ENCODE measurements around the gene MLXIP. TPM values are rescaled to one million over a fixed set of nuclear protein-coding genes. Genes with fewer than 3 reads are reported as not detected.

Gene MLXIP
- total and polyA plus RNA-seq, 2 donors (not counting 3 experiments of a cell fraction or from before 2014, with no cell fraction given): 22.0 to 72.5 TPM

- no peaks in the 10 kb centered on the region for H3K9me1 ChIP-seq (replicated peaks; ENCODE audit: control insufficient read depth, extremely low read depth, insufficient read depth, low read length)
- H3K9ac ChIP-seq (replicated peaks; ENCODE audit: extremely low read depth, insufficient read depth, low read length): no peak overlapping the region
- BruUV-seq (replicated peaks): no TSS peak
- ChIA-PET POLR2A (no interaction called here), CTCF (interaction anchor here (1.3 to 1.7 kb wide), 2 partner anchors 11 to 49 kb away, joined by 8 to 9 read pairs; no protein-coding TSS in a partner anchor)
- H3K36me3 ChIP-seq (ENCODE audit: control insufficient read depth in 2 of 2, extremely low read depth in 1 of 2, insufficient read depth in 2 of 2, low read length in 2 of 2): peaks cover 0 to 30% of the 10 kb centered on the region in 2 experiments
- no peak for FAIRE-seq
- no peak overlapping the region for H3K27ac ChIP-seq (ENCODE audit: insufficient read depth, low read depth, low read length)
- H3K4me3 ChIP-seq (replicated peaks in 1 of 3; ENCODE audit: insufficient read depth in 1 of 3, low read depth in 1 of 3, low read length in 3 of 3): no peak overlapping the region
- no peak for DNase-seq (ENCODE audit: low read depth, low spot score)
- dilution Hi-C loops (cut with MboI; ENCODE audit: extremely low pct_ligation_motif_present, low sequenced_read_pairs): no loop called here
- H3K9me3 ChIP-seq (replicated peaks; ENCODE audit: control insufficient read depth, insufficient read depth, low read length): no peaks in the 10 kb centered on the region
- no peak overlapping the region for H2AFZ ChIP-seq (ENCODE audit: low read depth, low read length)
- no peaks in the 10 kb centered on the region for H3K4me1 ChIP-seq (ENCODE audit: control insufficient read depth, extremely low read depth, insufficient read depth, low read length)
- H3K4me2 ChIP-seq (ENCODE audit: insufficient read depth, low read length): no peak overlapping the region
- H3K79me2 ChIP-seq (ENCODE audit: control insufficient read depth, insufficient read depth, low read length): no peaks in the 10 kb centered on the region
- no peaks in the 10 kb centered on the region for H3K27me3 ChIP-seq (ENCODE audit: control insufficient read depth in 2 of 2, insufficient read depth in 2 of 2, low read length in 2 of 2)
- TF ChIP-seq POLR2A (IDR thresholded peaks at IDR 0.05; ENCODE audit: low read depth, low read length): no peak
- TF ChIP-seq JUN (IDR thresholded peaks at IDR 0.05; ENCODE audit: borderline replicate concordance, insufficient read depth, insufficient read length, low read depth): no peak
- no peak for TF ChIP-seq POLR2AphosphoS5 (IDR thresholded peaks at IDR 0.05; ENCODE audit: insufficient read depth, low read depth, low read length)
- TF ChIP-seq GATA2 (IDR thresholded peaks at IDR 0.05; ENCODE audit: insufficient read depth, insufficient read length, low read depth, low read length): no peak
- no peak for TF ChIP-seq CTCF (IDR thresholded peaks at IDR 0.05; ENCODE audit: extremely low read depth in 1 of 2, insufficient read depth in 1 of 2, low read depth in 1 of 2, low read length in 2 of 2)
- no peak for TF ChIP-seq MYC (IDR thresholded peaks at IDR 0.05; ENCODE audit: low read depth, low read length)
- H4K20me1 ChIP-seq (replicated peaks; ENCODE audit: control insufficient read depth, extremely low read depth, insufficient read depth, low read length): no peaks in the 10 kb centered on the region
- intact Hi-C loops (cut with micrococcal nuclease): no loop called here
Observed at GRCh38 chr12:122141911-122142725, 63.6 kb downstream of the MLXIP start.

Measured in endothelial cell of umbilical vein (primary cell).